HEK293 (cell line): ENCODE data around the gene TEAD4.

ENCODE experiments used
- BCL6B ChIP-seq: fragments of 450-650 bp; formaldehyde crosslinking; IDR thresholded peaks from 2 replicates; pipeline ENCODE4 v1.5.1; 2017; ENCODE audit warnings: missing biosample characterization, missing genetic modification characterization
- GLI2 ChIP-seq: fragments of 450-650 bp; formaldehyde crosslinking; IDR thresholded peaks from 2 replicates; pipeline ENCODE4; 2017; ENCODE audit warnings: missing biosample characterization, missing genetic modification characterization, low read depth, borderline replicate concordance
- GLIS1 ChIP-seq: fragments of 450-650 bp; formaldehyde crosslinking; IDR thresholded peaks from 2 replicates; pipeline ENCODE4 v1.5.1; 2016; ENCODE audit warnings: missing biosample characterization, missing genetic modification characterization
- INSM2 ChIP-seq: fragments of 450-650 bp; formaldehyde crosslinking; IDR thresholded peaks from 2 replicates; pipeline ENCODE4 v1.5.1; 2016; ENCODE audit warnings: missing biosample characterization, missing genetic modification characterization
- KLF1 ChIP-seq: fragments of 450-650 bp; formaldehyde crosslinking; IDR thresholded peaks from 2 replicates; pipeline ENCODE4 v1.5.1; 2016; ENCODE audit warnings: missing biosample characterization, missing genetic modification characterization
- KLF16 ChIP-seq: fragments of 450-650 bp; formaldehyde crosslinking; IDR thresholded peaks from 2 replicates; pipeline ENCODE4 v1.5.1; 2017; ENCODE audit warnings: missing biosample characterization, missing genetic modification characterization
- KLF17 ChIP-seq: fragments of 450-650 bp; formaldehyde crosslinking; IDR thresholded peaks from 2 replicates; pipeline ENCODE4 v1.5.1; 2016; ENCODE audit warnings: missing biosample characterization, missing genetic modification characterization
- KLF8 ChIP-seq: fragments of 450-650 bp; formaldehyde crosslinking; IDR thresholded peaks from 2 replicates; pipeline ENCODE4 v1.5.1; 2016; ENCODE audit warnings: missing biosample characterization, missing genetic modification characterization
- OSR2 ChIP-seq: fragments of 450-650 bp; formaldehyde crosslinking; IDR thresholded peaks from 2 replicates; pipeline ENCODE4 v1.5.1; 2016; ENCODE audit warnings: missing biosample characterization, missing genetic modification characterization
- SP2 ChIP-seq: fragments of 450-650 bp; formaldehyde crosslinking; IDR thresholded peaks from 2 replicates; pipeline ENCODE4 v1.5.1; 2016; ENCODE audit warnings: missing biosample characterization, missing genetic modification characterization
- TRIM28 ChIP-seq: IDR thresholded peaks from 2 replicates; pipeline ENCODE4 v1.6.1; 2011; ENCODE audit warnings: low read length, control low read depth, borderline replicate concordance
- WT1 ChIP-seq: fragments of 450-650 bp; formaldehyde crosslinking; IDR thresholded peaks from 2 replicates; pipeline ENCODE4 v1.5.1; 2016; ENCODE audit warnings: missing biosample characterization, missing genetic modification characterization
- ZBTB11 ChIP-seq: fragments of 450-650 bp; formaldehyde crosslinking; conservative IDR thresholded peaks from 2 replicates; pipeline ENCODE4 v1.5.1; 2016; ENCODE audit warnings: low read depth, missing biosample characterization, missing genetic modification characterization
- ZBTB20 ChIP-seq: fragments of 450-650 bp; formaldehyde crosslinking; IDR thresholded peaks from 2 replicates; pipeline ENCODE4 v1.5.1; 2016; ENCODE audit warnings: missing biosample characterization, missing genetic modification characterization
- ZFP69B ChIP-seq: fragments of 450-650 bp; formaldehyde crosslinking; IDR thresholded peaks from 2 replicates; pipeline ENCODE4 v1.5.1; 2016; ENCODE audit warnings: missing biosample characterization, missing genetic modification characterization
- ZNF132 ChIP-seq: fragments of 450-650 bp; formaldehyde crosslinking; IDR thresholded peaks from 2 replicates; pipeline ENCODE4 v1.5.1; 2017; ENCODE audit warnings: missing biosample characterization, missing genetic modification characterization, borderline replicate concordance
- ZNF146 ChIP-seq: fragments of 450-650 bp; formaldehyde crosslinking; IDR thresholded peaks from 2 replicates; pipeline ENCODE4 v1.5.1; 2016; ENCODE audit warnings: missing biosample characterization, missing genetic modification characterization
- ZNF23 ChIP-seq: fragments of 450-650 bp; formaldehyde crosslinking; IDR thresholded peaks from 2 replicates; pipeline ENCODE4 v1.5.1; 2016; ENCODE audit warnings: missing biosample characterization, missing genetic modification characterization, borderline replicate concordance
- ZNF24 ChIP-seq: fragments of 450-650 bp; formaldehyde crosslinking; IDR thresholded peaks from 2 replicates; pipeline ENCODE4 v1.5.1; 2016; ENCODE audit warnings: missing biosample characterization, missing genetic modification characterization
- ZNF266 ChIP-seq: fragments of 450-650 bp; formaldehyde crosslinking; IDR thresholded peaks from 2 replicates; pipeline ENCODE4 v1.5.1; 2016; ENCODE audit warnings: missing biosample characterization, missing genetic modification characterization, low read depth
- ZNF341 ChIP-seq: fragments of 450-650 bp; formaldehyde crosslinking; IDR thresholded peaks from 2 replicates; pipeline ENCODE4; 2016; ENCODE audit warnings: low read depth, missing biosample characterization, missing genetic modification characterization
- ZNF518A ChIP-seq: fragments of 450-650 bp; formaldehyde crosslinking; conservative IDR thresholded peaks from 2 replicates; pipeline ENCODE4 v1.5.1; 2016; ENCODE audit warnings: low read depth, missing biosample characterization, missing genetic modification characterization
- ZNF561 ChIP-seq: fragments of 450-650 bp; IDR thresholded peaks from 2 replicates; pipeline ENCODE4 v1.5.1; 2018; ENCODE audit warnings: missing biosample characterization, missing genetic modification characterization, borderline replicate concordance
- ZNF600 ChIP-seq: fragments of 450-650 bp; formaldehyde crosslinking; IDR thresholded peaks from 2 replicates; pipeline ENCODE4 v1.5.1; 2016; ENCODE audit warnings: missing biosample characterization, missing genetic modification characterization
- ZNF623 ChIP-seq: fragments of 450-650 bp; formaldehyde crosslinking; IDR thresholded peaks from 2 replicates; pipeline ENCODE4 v1.5.1; 2016; ENCODE audit warnings: missing biosample characterization, missing genetic modification characterization
- ZNF785 ChIP-seq: fragments of 450-650 bp; formaldehyde crosslinking; IDR thresholded peaks from 2 replicates; pipeline ENCODE4 v1.5.1; 2016; ENCODE audit warnings: missing biosample characterization, missing genetic modification characterization
- ZNF843 ChIP-seq: fragments of 450-650 bp; formaldehyde crosslinking; IDR thresholded peaks from 2 replicates; pipeline ENCODE4 v1.5.1; 2016; ENCODE audit warnings: missing biosample characterization, missing genetic modification characterization
- ZXDB ChIP-seq: fragments of 450-650 bp; formaldehyde crosslinking; IDR thresholded peaks from 2 replicates; pipeline ENCODE4 v1.5.1; 2016; ENCODE audit warnings: missing biosample characterization, missing genetic modification characterization

TEAD4 gene

GRCh38 chr12:2958432-2959191 lies 585 bp upstream of the TEAD4 start (continued):
- no peak for TF ChIP-seq ZNF785 (tag by site-specific recombination)
- peak; percentile 90 for TF ChIP-seq ZNF341 (tag by site-specific recombination)
- TF ChIP-seq ZFP69B (tag by site-specific recombination), result 0 out of 2 replicates have a peak, but pooled peaks have one; percentile 13
- no peak for TF ChIP-seq INSM2 (tag by site-specific recombination)
- TF ChIP-seq ZNF600 (tag by site-specific recombination), result peak; percentile 56
- no peak for TF ChIP-seq ZNF132
- TF ChIP-seq KLF16, result 0 out of 2 replicates have a peak, but pooled peaks have one; percentile 43
- TF ChIP-seq GLIS1, result peak; percentile 93
- TF ChIP-seq SP2 (tag by site-specific recombination), result peak; percentile 63
- TF ChIP-seq ZNF518A, result no peak
- TF ChIP-seq OSR2 (tag by site-specific recombination), result peak; percentile 8; the same call in 1 of the 2 replicates
- no peak for TF ChIP-seq TRIM28
- TF ChIP-seq ZNF23 (tag by site-specific recombination), result no peak
- peak; percentile 55; the same call in 1 of the 2 replicates for TF ChIP-seq ZNF24 (tag by site-specific recombination)
- TF ChIP-seq ZNF561 (tag by site-specific recombination), result peak; percentile 53
- peak; percentile 74 for TF ChIP-seq KLF1 (tag by site-specific recombination)
- TF ChIP-seq ZNF266, result no peak
- TF ChIP-seq ZBTB20 (tag by site-specific recombination), result peak; percentile 71
- no peak for TF ChIP-seq ZNF146
- peak; percentile 69 for TF ChIP-seq ZXDB (tag by site-specific recombination)
- TF ChIP-seq ZNF623 (tag by site-specific recombination), result no peak
- TF ChIP-seq KLF8 (tag by site-specific recombination), result peak; percentile 58; the same call in 1 of the 2 replicates
- TF ChIP-seq GLI2, result no peak
- TF ChIP-seq BCL6B (tag by site-specific recombination), result no peak
- peak; percentile 95 for TF ChIP-seq ZBTB11
- 0 out of 2 replicates have a peak, but pooled peaks have one; percentile 23 for TF ChIP-seq ZNF843 (tag by site-specific recombination)
- TF ChIP-seq KLF17 (tag by site-specific recombination), result peak; percentile 26; the same call in 1 of the 2 replicates
- peak; percentile 46; the same call in 1 of the 2 replicates for TF ChIP-seq WT1 (tag by site-specific recombination)
